SU-DHL-6 (cell line): Measurements from ENCODE around the gene CLIC2.
A peak's percentile ranks its signal among the peaks of the same experiment; 100 is the strongest.

ENCODE experiments used
- H2AFZ ChIP-seq: fragments of 200-600 bp; sonication (generic); 2 replicates; pipeline ENCODE4 v1.6.1; 2014; ENCODE audit warnings: low read depth, mild to moderate bottlenecking, moderate library complexity, mixed read lengths, antibody characterized with exemption, low read length; ENCODE audit not compliant: severe bottlenecking
- H3F3A ChIP-seq: fragments of 200-600 bp; shearing (Covaris generic); 2 replicates; pipeline ENCODE4 v1.6.0; 2016; ENCODE audit warnings: antibody characterized with exemption, mild to moderate bottlenecking; ENCODE audit not compliant: insufficient read depth
- H3K27ac ChIP-seq: fragments of 200-600 bp; sonication (generic); 2 replicates; pipeline ENCODE4 v1.5.1; 2016; ENCODE audit warnings: low read depth, mild to moderate bottlenecking, low read length, moderate library complexity, mixed read lengths
- H3K27me3 ChIP-seq: fragments of 200-600 bp; sonication (generic), shearing (Covaris generic); 2 replicates; pipeline ENCODE4 v1.6.0; 2014; ENCODE audit warnings: mild to moderate bottlenecking, low read length
- H3K36me3 ChIP-seq: fragments of 200-600 bp; sonication (generic); 2 replicates; pipeline ENCODE4 v1.6.1; 2014; ENCODE audit warnings: mild to moderate bottlenecking, low read length, mixed read lengths
- H3K4me2 ChIP-seq: fragments of 300-600, 200-600 bp; shearing (Covaris generic), sonication (generic); 2 replicates; pipeline ENCODE4 v1.6.0; 2014; ENCODE audit warnings: low read length, low read depth, mild to moderate bottlenecking; ENCODE audit not compliant: poor library complexity, severe bottlenecking
- H3K4me3 ChIP-seq: fragments of 200-600 bp; sonication (generic); 2 replicates; pipeline ENCODE4 v1.5.1; 2014; ENCODE audit warnings: antibody characterized with exemption, low read length, mild to moderate bottlenecking, mixed read lengths; ENCODE audit not compliant: insufficient read depth, poor library complexity, severe bottlenecking
- H3K79me2 ChIP-seq: fragments of 200-600 bp; sonication (generic); 2 replicates; pipeline ENCODE4 v1.6.1; 2014; ENCODE audit warnings: mild to moderate bottlenecking, low read length, moderate library complexity; ENCODE audit not compliant: insufficient read depth
- H3K9ac ChIP-seq: fragments of 200-600 bp; sonication (generic); 2 replicates; pipeline ENCODE4 v1.7.0; 2014; ENCODE audit warnings: mild to moderate bottlenecking, low read length
- H3K9me2 ChIP-seq: fragments of 200-600 bp; sonication (generic); replicated peaks from 2 replicates; pipeline ENCODE4 v1.6.1; 2014; ENCODE audit warnings: low read length; ENCODE audit not compliant: insufficient read depth
- H3K9me3 ChIP-seq: fragments of 200-600 bp; sonication (generic); 2 replicates; pipeline ENCODE4 v1.6.1; 2014; ENCODE audit warnings: low read length, mixed read lengths; ENCODE audit not compliant: insufficient read depth
- H4K20me1 ChIP-seq: fragments of 200-600 bp; sonication (generic); 2 replicates; pipeline ENCODE4 v1.6.1; 2014; ENCODE audit warnings: low read depth, mild to moderate bottlenecking, antibody characterized with exemption, low read length, moderate library complexity, mixed read lengths
- CTCF ChIP-seq: fragments of 200-600 bp; sonication (generic); IDR thresholded peaks from one replicate; pipeline ENCODE4 v1.5.1; 2017; ENCODE audit warnings: antibody characterized with exemption, mild to moderate bottlenecking, low read length, moderate library complexity; ENCODE audit not compliant: insufficient read depth, poor library complexity, severe bottlenecking
- EZH2phosphoT487 ChIP-seq: fragments of 200-600 bp; sonication (generic), shearing (Covaris generic); conservative IDR thresholded peaks from 2 replicates; pipeline ENCODE4 v1.6.1; 2018; ENCODE audit warnings: mild to moderate bottlenecking, antibody characterized with exemption, low read length, moderate library complexity, mixed read lengths

Gene CLIC2

DNA sequence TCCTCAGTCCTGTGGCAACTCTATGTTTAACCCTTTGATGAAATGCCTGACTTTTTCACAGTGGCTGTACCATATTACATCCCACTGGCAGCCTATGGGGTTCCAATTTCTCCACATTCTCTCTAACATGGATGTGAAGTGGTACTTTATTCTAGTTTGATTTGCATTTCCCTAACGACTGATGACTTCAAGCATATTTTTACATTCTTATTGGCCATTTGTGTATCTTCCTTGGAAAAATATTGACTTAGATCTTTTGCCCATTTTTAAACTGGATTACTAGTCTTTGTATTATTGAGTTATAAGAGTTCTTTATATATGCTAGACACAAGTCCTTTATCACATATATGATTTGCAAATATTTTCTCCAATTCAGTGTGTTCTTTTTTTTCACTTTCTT, 68.0 kb downstream of the CLIC2 start:
- TF ChIP-seq EZH2phosphoT487 = no peak
- TF ChIP-seq CTCF = no peak
- H2AFZ ChIP-seq = no peak overlapping the region
- H3K79me2 ChIP-seq = peaks cover 19% of the 10 kb centered on the region; the same call in 1 of the 2 replicates
- H3K9me2 ChIP-seq = no peaks in the 10 kb centered on the region
- no peaks in the 10 kb centered on the region for H3K27me3 ChIP-seq
- H3K36me3 ChIP-seq = no peaks in the 10 kb centered on the region
- H3F3A ChIP-seq = no peaks in the 10 kb centered on the region; the same call in 1 of the 2 replicates
- H4K20me1 ChIP-seq = no peaks in the 10 kb centered on the region
- no peak overlapping the region for H3K27ac ChIP-seq
- no peak overlapping the region for H3K4me2 ChIP-seq
- H3K9me3 ChIP-seq = no peaks in the 10 kb centered on the region
- H3K4me3 ChIP-seq = no peak overlapping the region
- no peak overlapping the region for H3K9ac ChIP-seq

DNA sequence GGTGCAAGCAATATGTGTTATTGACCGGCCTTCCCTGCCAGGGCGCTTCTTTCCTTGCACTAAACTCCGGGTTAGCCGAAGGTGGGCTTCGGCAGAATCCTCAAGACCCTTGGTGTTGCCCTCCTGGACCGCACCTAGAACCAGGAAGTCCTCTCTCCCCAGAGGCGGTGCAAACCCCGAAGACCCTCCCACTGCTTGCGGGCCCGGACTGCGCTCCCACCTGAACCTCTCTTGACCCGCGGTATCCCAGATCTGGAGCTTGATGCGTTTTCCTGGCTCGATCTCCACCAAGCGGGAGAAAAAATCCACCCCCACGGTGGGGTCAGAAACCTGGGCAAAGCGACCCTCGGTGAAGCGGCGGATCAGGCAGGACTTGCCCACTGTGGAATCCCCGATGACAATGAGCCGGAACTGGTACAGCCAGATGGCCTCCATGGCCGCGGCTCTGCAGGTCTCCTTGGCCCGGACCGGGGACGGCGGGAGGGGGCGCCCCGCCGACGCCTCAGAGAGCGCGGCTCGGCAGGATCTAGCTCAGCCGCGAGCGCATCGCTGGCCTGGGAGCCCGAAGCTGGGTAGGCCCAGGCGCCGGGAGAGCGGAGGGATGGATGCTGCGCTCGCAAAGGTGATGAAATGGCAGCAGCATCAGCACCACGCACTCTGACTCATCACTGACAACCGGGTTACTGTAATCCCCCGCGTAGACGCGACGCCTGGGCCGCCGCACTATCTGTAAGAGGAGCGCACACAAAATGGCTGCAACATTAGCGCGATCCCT, 70.4 kb downstream of the CLIC2 start, which contains the start of gene RAB39B:
TSS of gene RAB39B (minus strand) at position 638 of the 775 bp plus-strand sequence. CDS start at position 435, 203 bp downstream.
- TF ChIP-seq EZH2phosphoT487 (no peak), CTCF (no peak)
- no peaks in the 10 kb centered on the region for H3K36me3 ChIP-seq
- peak within 1 kb of the TSS; percentile 74 for H3K9ac ChIP-seq
- no peaks in the 10 kb centered on the region for H3K9me3 ChIP-seq
- peak within 1 kb of the TSS; percentile 10; the same call in 1 of the 2 replicates for H3K27ac ChIP-seq
- H3K4me2 ChIP-seq = peak within 1 kb of the TSS; percentile 74
- H3K79me2 ChIP-seq = peaks cover 19% of the 10 kb centered on the region; the same call in 1 of the 2 replicates
- H2AFZ ChIP-seq = peak within 1 kb of the TSS; percentile 84
- no peaks in the 10 kb centered on the region for H3K9me2 ChIP-seq
- H4K20me1 ChIP-seq = no peaks in the 10 kb centered on the region
- H3K27me3 ChIP-seq = no peaks in the 10 kb centered on the region
- H3K4me3 ChIP-seq = peak within 1 kb of the TSS; percentile 81
- no peaks in the 10 kb centered on the region; the same call in 1 of the 2 replicates for H3F3A ChIP-seq

GRCh38 chrX:155262970-155263754, 71.3 kb downstream of the CLIC2 start:
- H3F3A ChIP-seq = no peaks in the 10 kb centered on the region; the same call in 1 of the 2 replicates
- H2AFZ ChIP-seq = peak overlapping the region; percentile 84
- H3K4me2 ChIP-seq = peak overlapping the region; percentile 74
- no peaks in the 10 kb centered on the region for H4K20me1 ChIP-seq
- no peaks in the 10 kb centered on the region for H3K9me2 ChIP-seq
- peak overlapping the region; percentile 74 for H3K9ac ChIP-seq
- peak overlapping the region; percentile 81 for H3K4me3 ChIP-seq
- no peak overlapping the region for H3K27ac ChIP-seq
- no peaks in the 10 kb centered on the region for H3K9me3 ChIP-seq
- no peaks in the 10 kb centered on the region for H3K36me3 ChIP-seq
- no peaks in the 10 kb centered on the region for H3K27me3 ChIP-seq
- peaks cover 19% of the 10 kb centered on the region; the same call in 1 of the 2 replicates for H3K79me2 ChIP-seq
- TF ChIP-seq EZH2phosphoT487 (no peak), CTCF (no peak)
